Measurements from ENCODE around the gene DUOX1.
"Not testable (repeated sequence)": the region's sequence is repeated elsewhere in the genome, so short reads cannot be mapped to it uniquely, and the experiment has no call there.

DUOX1 gene

DNA sequence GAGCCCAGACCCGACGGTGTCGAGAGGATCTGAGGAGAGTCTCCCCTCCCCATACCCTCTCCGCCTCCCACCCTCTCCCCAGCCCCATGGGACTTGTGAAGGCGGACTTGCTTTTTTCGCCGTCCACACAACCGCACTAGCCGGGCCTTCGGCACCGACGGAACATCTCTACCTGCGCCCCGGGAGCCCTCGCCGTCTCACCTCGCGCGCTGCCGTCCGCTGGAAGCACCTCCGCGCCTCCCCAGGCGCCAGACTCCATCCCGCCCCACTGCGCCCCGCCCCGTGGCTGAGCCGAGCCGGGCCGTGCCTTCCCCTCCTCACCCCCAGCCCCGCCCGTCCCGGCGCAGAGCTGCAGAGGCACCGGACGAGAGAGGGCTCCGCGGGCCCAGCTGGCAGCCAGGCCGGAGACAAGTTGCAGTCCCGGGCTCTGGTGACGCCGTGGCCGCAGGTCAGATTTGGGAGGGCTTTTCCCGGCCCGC, at the start of gene DUOX1, which contains the start of gene DUOXA1:
DUOX1 (plus strand) TSS at position 344 of the 479 bp plus-strand sequence. CDS start 1,973 bp downstream, outside the sequence.
DUOXA1 (minus strand) TSS at position 229 of the 479 bp plus-strand sequence. CDS start 6,865 bp downstream, outside the sequence.
- Histone ChIP-seq H3K79me2 (ENCODE audit: insufficient read depth, low read length) (no peaks in the 10 kb centered on the region), H3K27me3 (ENCODE audit: low read length) (no peaks in the 10 kb centered on the region), H3K9ac (ENCODE audit: low read length) (no peak within 1 kb of the TSS), H3F3A (ENCODE audit: insufficient read depth) (no peaks in the 10 kb centered on the region), H2AFZ (ENCODE audit: low read depth, low read length, severe bottlenecking) (no peak within 1 kb of the TSS), H3K36me3 (ENCODE audit: low read length) (no peaks in the 10 kb centered on the region), H4K20me1 (ENCODE audit: low read depth, low read length) (no peaks in the 10 kb centered on the region; the same call in 1 of the 2 replicates), H3K9me3 (ENCODE audit: insufficient read depth, low read length) (no peaks in the 10 kb centered on the region), H3K4me3 (ENCODE audit: insufficient read depth, low read length, poor library complexity, severe bottlenecking) (no peak within 1 kb of the TSS), H3K4me2 (ENCODE audit: low read depth, low read length, poor library complexity, severe bottlenecking) (no peak within 1 kb of the TSS), H3K27ac (ENCODE audit: low read depth, low read length) (no peak within 1 kb of the TSS), H3K9me2 (replicated peaks; ENCODE audit: insufficient read depth, low read length) (no peaks in the 10 kb centered on the region)
- no peak for TF ChIP-seq EZH2phosphoT487 (conservative IDR thresholded peaks at IDR 0.05; ENCODE audit: low read length)
- TF ChIP-seq, protein P1, sequence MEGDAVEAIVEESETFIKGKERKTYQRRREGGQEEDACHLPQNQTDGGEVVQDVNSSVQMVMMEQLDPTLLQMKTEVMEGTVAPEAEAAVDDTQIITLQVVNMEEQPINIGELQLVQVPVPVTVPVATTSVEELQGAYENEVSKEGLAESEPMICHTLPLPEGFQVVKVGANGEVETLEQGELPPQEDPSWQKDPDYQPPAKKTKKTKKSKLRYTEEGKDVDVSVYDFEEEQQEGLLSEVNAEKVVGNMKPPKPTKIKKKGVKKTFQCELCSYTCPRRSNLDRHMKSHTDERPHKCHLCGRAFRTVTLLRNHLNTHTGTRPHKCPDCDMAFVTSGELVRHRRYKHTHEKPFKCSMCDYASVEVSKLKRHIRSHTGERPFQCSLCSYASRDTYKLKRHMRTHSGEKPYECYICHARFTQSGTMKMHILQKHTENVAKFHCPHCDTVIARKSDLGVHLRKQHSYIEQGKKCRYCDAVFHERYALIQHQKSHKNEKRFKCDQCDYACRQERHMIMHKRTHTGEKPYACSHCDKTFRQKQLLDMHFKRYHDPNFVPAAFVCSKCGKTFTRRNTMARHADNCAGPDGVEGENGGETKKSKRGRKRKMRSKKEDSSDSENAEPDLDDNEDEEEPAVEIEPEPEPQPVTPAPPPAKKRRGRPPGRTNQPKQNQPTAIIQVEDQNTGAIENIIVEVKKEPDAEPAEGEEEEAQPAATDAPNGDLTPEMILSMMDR (IDR thresholded peaks at IDR 0.05; ENCODE audit: insufficient read depth, low read length, poor library complexity, severe bottlenecking), result no peak

DNA sequence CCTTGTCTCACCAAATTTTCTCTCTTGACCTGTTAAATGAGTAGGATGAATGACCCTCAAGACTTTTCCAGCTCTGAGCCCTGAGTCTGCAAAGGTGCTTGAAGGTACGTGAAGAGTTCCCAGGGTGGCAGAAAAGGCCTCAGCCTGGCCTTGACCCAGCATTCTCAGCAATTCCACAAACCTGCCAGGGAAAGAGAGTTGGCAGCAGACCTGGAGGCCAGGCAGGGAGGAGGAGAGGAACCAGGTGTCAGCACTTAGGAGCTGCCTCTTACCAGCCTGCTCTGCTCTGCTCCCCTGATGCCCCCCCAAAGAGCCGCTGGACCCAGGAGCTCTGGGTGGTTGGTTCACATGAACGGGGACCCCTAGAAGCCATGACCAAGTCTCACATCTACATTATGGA, 49.2 kb upstream of the DUOX1 start:
- H2AFZ ChIP-seq (ENCODE audit: low read depth, low read length, severe bottlenecking); H3K4me2 ChIP-seq (ENCODE audit: low read depth, low read length, poor library complexity, severe bottlenecking); H3K36me3 ChIP-seq (ENCODE audit: low read length); H3K79me2 ChIP-seq (ENCODE audit: insufficient read depth, low read length); H3F3A ChIP-seq (ENCODE audit: insufficient read depth); H3K4me3 ChIP-seq (ENCODE audit: insufficient read depth, low read length, poor library complexity, severe bottlenecking); H3K27ac ChIP-seq (ENCODE audit: low read depth, low read length); H3K9me3 ChIP-seq (ENCODE audit: insufficient read depth, low read length); H3K9me2 ChIP-seq (replicated peaks; ENCODE audit: insufficient read depth, low read length); H3K9ac ChIP-seq (ENCODE audit: low read length); H3K27me3 ChIP-seq (ENCODE audit: low read length); H4K20me1 ChIP-seq (ENCODE audit: low read depth, low read length): not testable (repeated sequence)

DNA sequence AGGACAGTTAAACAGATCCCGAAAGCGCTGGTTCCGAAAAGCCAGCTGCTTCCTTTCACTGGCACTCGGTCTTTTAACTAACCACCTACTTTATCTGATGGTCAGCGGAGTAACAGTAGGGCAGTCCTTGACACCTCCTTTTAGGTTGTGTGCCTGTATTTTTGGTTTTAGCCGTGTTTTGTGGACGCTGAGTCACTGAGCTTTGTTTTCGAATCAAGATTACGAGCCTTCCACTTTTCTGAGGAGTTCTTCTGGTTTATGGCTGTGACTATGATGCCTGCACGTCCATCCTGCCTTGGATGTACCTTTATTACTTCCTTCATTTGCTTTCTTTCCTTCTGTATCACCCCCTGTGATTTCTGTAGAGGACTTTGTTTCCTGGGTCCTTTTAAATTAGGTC, 47.4 kb upstream of the DUOX1 start:
- not testable (repeated sequence) for H3K27me3 ChIP-seq (ENCODE audit: low read length); H3K4me3 ChIP-seq (ENCODE audit: insufficient read depth, low read length, poor library complexity, severe bottlenecking); H3K9ac ChIP-seq (ENCODE audit: low read length); H3K4me2 ChIP-seq (ENCODE audit: low read depth, low read length, poor library complexity, severe bottlenecking); H3K36me3 ChIP-seq (ENCODE audit: low read length); H3K79me2 ChIP-seq (ENCODE audit: insufficient read depth, low read length); H3K27ac ChIP-seq (ENCODE audit: low read depth, low read length); H2AFZ ChIP-seq (ENCODE audit: low read depth, low read length, severe bottlenecking); H3K9me3 ChIP-seq (ENCODE audit: insufficient read depth, low read length); H3K9me2 ChIP-seq (replicated peaks; ENCODE audit: insufficient read depth, low read length); H3F3A ChIP-seq (ENCODE audit: insufficient read depth); H4K20me1 ChIP-seq (ENCODE audit: low read depth, low read length)

DNA sequence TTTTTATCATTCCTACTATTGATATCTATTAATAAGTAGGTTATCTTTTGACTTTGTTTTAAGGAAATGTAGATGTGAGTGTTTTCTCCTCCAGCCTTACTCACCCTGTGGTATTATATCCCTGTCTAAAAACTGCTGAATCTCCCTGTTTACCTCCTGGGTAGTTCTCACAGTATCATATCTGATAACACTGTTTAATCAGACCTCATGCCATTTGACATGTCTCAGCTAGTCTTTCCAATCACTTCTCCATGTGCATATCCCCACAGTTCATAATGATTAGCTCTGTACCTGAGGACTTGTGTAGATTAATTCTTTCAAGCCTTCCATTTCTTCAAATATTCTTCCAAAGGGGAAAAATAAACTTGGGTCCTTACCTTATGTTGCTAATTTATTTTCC, 46.6 kb upstream of the DUOX1 start:
- Histone ChIP-seq H3K9me2 (replicated peaks; ENCODE audit: insufficient read depth, low read length) (no peaks in the 10 kb centered on the region), H3K27ac (ENCODE audit: low read depth, low read length) (no peak overlapping the region), H3K4me3 (ENCODE audit: insufficient read depth, low read length, poor library complexity, severe bottlenecking) (no peak overlapping the region), H3K79me2 (ENCODE audit: insufficient read depth, low read length) (no peaks in the 10 kb centered on the region), H3K9ac (ENCODE audit: low read length) (no peak overlapping the region), H2AFZ (ENCODE audit: low read depth, low read length, severe bottlenecking) (no peak overlapping the region), H4K20me1 (ENCODE audit: low read depth, low read length) (no peaks in the 10 kb centered on the region), H3K9me3 (ENCODE audit: insufficient read depth, low read length) (no peaks in the 10 kb centered on the region), H3F3A (ENCODE audit: insufficient read depth) (no peaks in the 10 kb centered on the region), H3K36me3 (ENCODE audit: low read length) (no peaks in the 10 kb centered on the region), H3K27me3 (ENCODE audit: low read length) (no peaks in the 10 kb centered on the region), H3K4me2 (ENCODE audit: low read depth, low read length, poor library complexity, severe bottlenecking) (no peak overlapping the region)
- TF ChIP-seq, protein P1 (IDR thresholded peaks at IDR 0.05; ENCODE audit: insufficient read depth, low read length, poor library complexity, severe bottlenecking), result no peak
- TF ChIP-seq EZH2phosphoT487 (conservative IDR thresholded peaks at IDR 0.05; ENCODE audit: low read length), result no peak

All from SU-DHL-6 (cell line).